VCaP (cell line): ENCODE measurements around the gene TLCD1.

Experiments
- H3K27ac ChIP-seq: fragments of 450-650 bp; 2 replicates; pipeline ENCODE4 v1.5.1; 2017
- TF ChIP-seq, protein P1 (sequence below): fragments of 450-650 bp; conservative IDR thresholded peaks from 2 replicates; pipeline ENCODE4 v1.5.1; 2017; ENCODE audit warnings: mild to moderate bottlenecking, moderate library complexity

TLCD1 gene

GRCh38 chr17:28724500-28725165 is 1.4 kb downstream of the TLCD1 start:
- TF ChIP-seq, protein P1, sequence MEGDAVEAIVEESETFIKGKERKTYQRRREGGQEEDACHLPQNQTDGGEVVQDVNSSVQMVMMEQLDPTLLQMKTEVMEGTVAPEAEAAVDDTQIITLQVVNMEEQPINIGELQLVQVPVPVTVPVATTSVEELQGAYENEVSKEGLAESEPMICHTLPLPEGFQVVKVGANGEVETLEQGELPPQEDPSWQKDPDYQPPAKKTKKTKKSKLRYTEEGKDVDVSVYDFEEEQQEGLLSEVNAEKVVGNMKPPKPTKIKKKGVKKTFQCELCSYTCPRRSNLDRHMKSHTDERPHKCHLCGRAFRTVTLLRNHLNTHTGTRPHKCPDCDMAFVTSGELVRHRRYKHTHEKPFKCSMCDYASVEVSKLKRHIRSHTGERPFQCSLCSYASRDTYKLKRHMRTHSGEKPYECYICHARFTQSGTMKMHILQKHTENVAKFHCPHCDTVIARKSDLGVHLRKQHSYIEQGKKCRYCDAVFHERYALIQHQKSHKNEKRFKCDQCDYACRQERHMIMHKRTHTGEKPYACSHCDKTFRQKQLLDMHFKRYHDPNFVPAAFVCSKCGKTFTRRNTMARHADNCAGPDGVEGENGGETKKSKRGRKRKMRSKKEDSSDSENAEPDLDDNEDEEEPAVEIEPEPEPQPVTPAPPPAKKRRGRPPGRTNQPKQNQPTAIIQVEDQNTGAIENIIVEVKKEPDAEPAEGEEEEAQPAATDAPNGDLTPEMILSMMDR, result no peak

DNA sequence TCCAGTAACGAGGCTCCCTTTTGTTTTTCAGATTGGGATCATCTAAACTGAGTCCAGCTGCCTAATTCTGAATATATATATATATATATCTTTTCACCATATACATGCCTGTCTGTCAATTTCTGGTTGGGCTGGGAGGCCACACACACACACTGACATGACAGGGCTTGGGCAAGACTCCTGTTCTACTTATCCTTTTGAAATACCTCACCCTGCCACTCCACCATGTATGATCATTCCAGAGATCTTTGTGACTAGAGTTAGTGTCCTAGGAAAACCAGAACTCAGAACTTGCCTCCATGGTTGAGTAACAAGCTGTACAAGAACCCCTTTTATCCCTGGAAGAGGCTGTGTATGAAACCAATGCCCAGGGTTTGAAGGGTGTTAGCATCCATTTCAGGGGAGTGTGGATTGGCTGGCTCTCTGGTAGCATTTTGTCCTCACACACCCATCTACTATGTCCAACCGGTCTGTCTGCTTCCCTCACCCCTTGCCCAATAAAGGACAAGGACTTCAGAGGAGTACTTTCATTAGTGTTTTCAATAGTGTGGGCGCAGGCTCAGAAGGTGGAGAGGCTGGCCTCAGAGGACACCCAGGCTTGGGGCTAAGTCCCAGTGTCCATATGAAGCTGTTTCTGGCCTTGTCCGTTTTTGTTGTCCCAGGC is 2.1 kb downstream of the TLCD1 start:
- peak overlapping the region; percentile 100 for H3K27ac ChIP-seq

More at GRCh38 chr17:28724500-28725165, 1.4 kb downstream of the TLCD1 start:
- H3K27ac ChIP-seq, result peak overlapping the region; percentile 100

GRCh38 chr17:28723159-28723835 is 2.7 kb downstream of the TLCD1 start:
- TF ChIP-seq, protein P1, result no peak
- H3K27ac ChIP-seq, result peak overlapping the region; percentile 100

GRCh38 chr17:28722417-28723158 is 3.4 kb downstream of the TLCD1 start:
- peak overlapping the region; percentile 100 for H3K27ac ChIP-seq
- TF ChIP-seq, protein P1, result no peak

GRCh38 chr17:28720997-28721329 is 5.1 kb downstream of the TLCD1 start:
- peak overlapping the region; percentile 100 for H3K27ac ChIP-seq

- H3K27ac ChIP-seq, result peak overlapping the region; percentile 100
- TF ChIP-seq, protein P1, result peak; percentile 54
Measured at GRCh38 chr17:28720247-28720996, 5.6 kb downstream of the TLCD1 start.

DNA sequence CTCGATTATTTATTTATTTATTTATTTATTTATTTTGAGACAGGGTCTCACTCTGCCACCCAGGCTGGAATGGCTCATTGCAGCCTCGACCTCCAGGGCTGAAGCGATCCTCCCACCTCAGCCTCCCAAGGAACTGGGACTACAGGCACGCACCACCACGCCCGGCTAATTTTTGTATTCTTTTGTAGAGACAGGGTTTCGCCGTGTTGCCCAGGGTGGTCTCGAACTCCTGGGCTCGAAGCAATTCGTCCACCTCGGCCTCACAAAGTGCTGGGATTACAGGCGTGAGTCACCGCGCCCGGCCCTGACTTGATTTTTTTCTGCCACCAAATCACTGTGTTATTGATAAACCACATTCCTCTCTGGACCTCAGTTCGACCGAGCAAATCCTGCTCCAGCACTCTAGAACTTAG is 7.0 kb downstream of the TLCD1 start:
- H3K27ac ChIP-seq, result peak overlapping the region; percentile 100
- TF ChIP-seq, protein P1, result no peak
